ENCODE data around the gene RPS6KA2.
"Not testable (repeated sequence)": the region's sequence is repeated elsewhere in the genome, so short reads cannot be mapped to it uniquely, and the experiment has no call there.

Gene RPS6KA2

GRCh38 chr6:166546653-166547052, 80.4 kb downstream of the RPS6KA2 start:
- Histone ChIP-seq H3K27ac (ENCODE audit: low read depth, low read length, severe bottlenecking) (no peak overlapping the region), H3K9me3 (ENCODE audit: control insufficient read depth, low read length) (no peaks in the 10 kb centered on the region), H3K4me1 (ENCODE audit: control insufficient read depth, insufficient read depth, low read length, poor library complexity, severe bottlenecking) (peaks cover 6% of the 10 kb centered on the region), H3K4me3 (ENCODE audit: extremely low read depth, insufficient read depth, low read length, poor library complexity, severe bottlenecking) (no peak overlapping the region), H3K36me3 (ENCODE audit: control insufficient read depth, insufficient read depth, low read length) (no peaks in the 10 kb centered on the region)
- 90 to 92% methylated on average over 2 to 4 of the region's 6 CpGs for WGBS, 2 experiments (ENCODE audit: insufficient coverage in 2 of 2)

- H3K36me3 ChIP-seq (ENCODE audit: control insufficient read depth, insufficient read depth, low read length): no peaks in the 10 kb centered on the region
- H3K9me3 ChIP-seq (ENCODE audit: control insufficient read depth, low read length): no peaks in the 10 kb centered on the region
- peaks cover 13% of the 10 kb centered on the region for H3K4me1 ChIP-seq (ENCODE audit: control insufficient read depth, insufficient read depth, low read length, poor library complexity, severe bottlenecking)
- H3K4me3 ChIP-seq (ENCODE audit: extremely low read depth, insufficient read depth, low read length, poor library complexity, severe bottlenecking): no peak overlapping the region
- H3K27ac ChIP-seq (ENCODE audit: low read depth, low read length, severe bottlenecking): no peak overlapping the region
- 92 to 93% methylated on average over 14 to 19 of the region's 19 CpGs for WGBS, 2 experiments (ENCODE audit: insufficient coverage in 2 of 2)
These were observed 81.7 kb downstream of the RPS6KA2 start for GRCh38 chr6:166545156-166546034.

- H3K36me3 ChIP-seq (ENCODE audit: control insufficient read depth, insufficient read depth, low read length): no peaks in the 10 kb centered on the region
- H3K27ac ChIP-seq (ENCODE audit: low read depth, low read length, severe bottlenecking): no peak overlapping the region
- H3K4me1 ChIP-seq (ENCODE audit: control insufficient read depth, insufficient read depth, low read length, poor library complexity, severe bottlenecking): peaks cover 13% of the 10 kb centered on the region
- no peaks in the 10 kb centered on the region for H3K9me3 ChIP-seq (ENCODE audit: control insufficient read depth, low read length)
- WGBS, 2 experiments (ENCODE audit: insufficient coverage in 2 of 2): 93 to 95% methylated on average over 6 to 10 of the region's 10 CpGs
- no peak overlapping the region for H3K4me3 ChIP-seq (ENCODE audit: extremely low read depth, insufficient read depth, low read length, poor library complexity, severe bottlenecking)
These were observed 82.8 kb downstream of the RPS6KA2 start for GRCh38 chr6:166544296-166544605.

- H3K4me3 ChIP-seq (ENCODE audit: extremely low read depth, insufficient read depth, low read length, poor library complexity, severe bottlenecking): no peak overlapping the region
- H3K27ac ChIP-seq (ENCODE audit: low read depth, low read length, severe bottlenecking): no peak overlapping the region
- 85 to 91% methylated on average over 6 to 7 of the region's 9 CpGs for WGBS, 2 experiments (ENCODE audit: insufficient coverage in 2 of 2)
- H3K36me3 ChIP-seq (ENCODE audit: control insufficient read depth, insufficient read depth, low read length): no peaks in the 10 kb centered on the region
- no peaks in the 10 kb centered on the region for H3K9me3 ChIP-seq (ENCODE audit: control insufficient read depth, low read length)
- H3K4me1 ChIP-seq (ENCODE audit: control insufficient read depth, insufficient read depth, low read length, poor library complexity, severe bottlenecking): peaks cover 13% of the 10 kb centered on the region
These were observed 83.3 kb downstream of the RPS6KA2 start for GRCh38 chr6:166543603-166544295.

GRCh38 chr6:166542580-166542912, 84.5 kb downstream of the RPS6KA2 start:
- H3K27ac ChIP-seq (ENCODE audit: low read depth, low read length, severe bottlenecking): no peak overlapping the region

GRCh38 chr6:166541876-166542579, 85.0 kb downstream of the RPS6KA2 start:
- no peak overlapping the region for H3K4me3 ChIP-seq (ENCODE audit: extremely low read depth, insufficient read depth, low read length, poor library complexity, severe bottlenecking)
- no peak overlapping the region for H3K27ac ChIP-seq (ENCODE audit: low read depth, low read length, severe bottlenecking)
- H3K9me3 ChIP-seq (ENCODE audit: control insufficient read depth, low read length): no peaks in the 10 kb centered on the region
- 91 to 94% methylated on average over 10 of the region's 12 CpGs for WGBS, 2 experiments (ENCODE audit: insufficient coverage in 2 of 2)
- peaks cover 13% of the 10 kb centered on the region for H3K4me1 ChIP-seq (ENCODE audit: control insufficient read depth, insufficient read depth, low read length, poor library complexity, severe bottlenecking)
- H3K36me3 ChIP-seq (ENCODE audit: control insufficient read depth, insufficient read depth, low read length): peaks cover 5% of the 10 kb centered on the region

More at GRCh38 chr6:166542580-166542912, 84.5 kb downstream of the RPS6KA2 start:
- Histone ChIP-seq H3K4me3 (ENCODE audit: extremely low read depth, insufficient read depth, low read length, poor library complexity, severe bottlenecking) (no peak overlapping the region), H3K36me3 (ENCODE audit: control insufficient read depth, insufficient read depth, low read length) (peaks cover 5% of the 10 kb centered on the region), H3K4me1 (ENCODE audit: control insufficient read depth, insufficient read depth, low read length, poor library complexity, severe bottlenecking) (peaks cover 13% of the 10 kb centered on the region), H3K9me3 (ENCODE audit: control insufficient read depth, low read length) (no peaks in the 10 kb centered on the region)
- whole genome bisulfite sequencing, 2 experiments (ENCODE audit: insufficient coverage in 2 of 2): 17% methylated on average over 1 of the region's 4 CpGs; no CpG with 5 or more reads in 1 of the 2 experiments

GRCh38 chr6:166541366-166541765, 85.7 kb downstream of the RPS6KA2 start:
- peaks cover 13% of the 10 kb centered on the region for H3K4me1 ChIP-seq (ENCODE audit: control insufficient read depth, insufficient read depth, low read length, poor library complexity, severe bottlenecking)
- no peak overlapping the region for H3K27ac ChIP-seq (ENCODE audit: low read depth, low read length, severe bottlenecking)
- H3K9me3 ChIP-seq (ENCODE audit: control insufficient read depth, low read length): no peaks in the 10 kb centered on the region
- no peak overlapping the region for H3K4me3 ChIP-seq (ENCODE audit: extremely low read depth, insufficient read depth, low read length, poor library complexity, severe bottlenecking)
- 89 to 94% methylated on average over 8 to 12 of the region's 12 CpGs for WGBS, 2 experiments (ENCODE audit: insufficient coverage in 2 of 2)
- peaks cover 5% of the 10 kb centered on the region for H3K36me3 ChIP-seq (ENCODE audit: control insufficient read depth, insufficient read depth, low read length)

- WGBS, 2 experiments (ENCODE audit: insufficient coverage in 2 of 2): 90 to 95% methylated on average over 14 to 15 of the region's 18 CpGs
- H3K4me3 ChIP-seq (ENCODE audit: extremely low read depth, insufficient read depth, low read length, poor library complexity, severe bottlenecking): no peak overlapping the region
- H3K9me3 ChIP-seq (ENCODE audit: control insufficient read depth, low read length): no peaks in the 10 kb centered on the region
- H3K4me1 ChIP-seq (ENCODE audit: control insufficient read depth, insufficient read depth, low read length, poor library complexity, severe bottlenecking): peaks cover 13% of the 10 kb centered on the region
- no peak overlapping the region for H3K27ac ChIP-seq (ENCODE audit: low read depth, low read length, severe bottlenecking)
- peaks cover 7% of the 10 kb centered on the region for H3K36me3 ChIP-seq (ENCODE audit: control insufficient read depth, insufficient read depth, low read length)
These were observed 86.3 kb downstream of the RPS6KA2 start for GRCh38 chr6:166540631-166541331.

GRCh38 chr6:166539543-166539942, 87.5 kb downstream of the RPS6KA2 start:
- 80 to 100% methylated on average over 1 to 2 of the region's 4 CpGs for WGBS, 2 experiments (ENCODE audit: insufficient coverage in 2 of 2)
- H3K36me3 ChIP-seq (ENCODE audit: control insufficient read depth, insufficient read depth, low read length): peaks cover 8% of the 10 kb centered on the region
- H3K4me1 ChIP-seq (ENCODE audit: control insufficient read depth, insufficient read depth, low read length, poor library complexity, severe bottlenecking): peaks cover 13% of the 10 kb centered on the region
- H3K4me3 ChIP-seq (ENCODE audit: extremely low read depth, insufficient read depth, low read length, poor library complexity, severe bottlenecking): no peak overlapping the region
- no peaks in the 10 kb centered on the region for H3K9me3 ChIP-seq (ENCODE audit: control insufficient read depth, low read length)
- H3K27ac ChIP-seq (ENCODE audit: low read depth, low read length, severe bottlenecking): no peak overlapping the region

- not testable (repeated sequence) for H3K9me3 ChIP-seq (ENCODE audit: control insufficient read depth, low read length); H3K27ac ChIP-seq (ENCODE audit: low read depth, low read length, severe bottlenecking); H3K36me3 ChIP-seq (ENCODE audit: control insufficient read depth, insufficient read depth, low read length); H3K4me3 ChIP-seq (ENCODE audit: extremely low read depth, insufficient read depth, low read length, poor library complexity, severe bottlenecking)
- H3K4me1 ChIP-seq (ENCODE audit: control insufficient read depth, insufficient read depth, low read length, poor library complexity, severe bottlenecking): peaks cover 13% of the 10 kb centered on the region
- WGBS, 2 experiments (ENCODE audit: insufficient coverage in 2 of 2): 86 to 100% methylated on average over 1 to 8 of the region's 9 CpGs
These were observed 88.1 kb downstream of the RPS6KA2 start for GRCh38 chr6:166539011-166539385.
